ENCODE data around the gene IDS.
"Not testable (repeated sequence)": the region's sequence is repeated elsewhere in the genome, so short reads cannot be mapped to it uniquely, and the experiment has no call there.

IDS gene

GRCh38 chrX:149526318-149527033 is 21.4 kb upstream of the IDS start:
- DNase-seq (ENCODE audit: low read depth, low spot score): not testable (repeated sequence)

- DNase-seq (ENCODE audit: low read depth, low spot score): not testable (repeated sequence)
Observed at GRCh38 chrX:149525903-149526302, 20.8 kb upstream of the IDS start.

- DNase-seq (ENCODE audit: low read depth, low spot score): not testable (repeated sequence)
Observed at GRCh38 chrX:149525389-149525788, 20.3 kb upstream of the IDS start.

GRCh38 chrX:149522916-149523315 is 17.8 kb upstream of the IDS start:
- DNase-seq (ENCODE audit: low read depth, low spot score): no peak

GRCh38 chrX:149521438-149521837 is 16.3 kb upstream of the IDS start:
- DNase-seq (ENCODE audit: low read depth, low spot score): no peak

- not testable (repeated sequence) for DNase-seq (ENCODE audit: low read depth, low spot score)
Observed at GRCh38 chrX:149520636-149521277, 15.7 kb upstream of the IDS start.

- DNase-seq (ENCODE audit: low read depth, low spot score): no peak
Observed at GRCh38 chrX:149518236-149518635, 13.1 kb upstream of the IDS start.

GRCh38 chrX:149517308-149517707 is 12.2 kb upstream of the IDS start:
- DNase-seq (ENCODE audit: low read depth, low spot score): no peak

GRCh38 chrX:149516604-149517003 is 11.5 kb upstream of the IDS start:
- no peak for DNase-seq (ENCODE audit: low read depth, low spot score)

GRCh38 chrX:149515954-149516602 is 11.0 kb upstream of the IDS start:
- no peak for DNase-seq (ENCODE audit: low read depth, low spot score)

GRCh38 chrX:149513825-149514428 is 8.8 kb upstream of the IDS start:
- no peak for DNase-seq (ENCODE audit: low read depth, low spot score)

- no peak for DNase-seq (ENCODE audit: low read depth, low spot score)
Observed at GRCh38 chrX:149512225-149512885, 7.2 kb upstream of the IDS start.

GRCh38 chrX:149511081-149511480 is 6.0 kb upstream of the IDS start:
- DNase-seq (ENCODE audit: low read depth, low spot score): no peak

- no peak for DNase-seq (ENCODE audit: low read depth, low spot score)
Observed at GRCh38 chrX:149510386-149510785, 5.3 kb upstream of the IDS start.

GRCh38 chrX:149508467-149508866 is 3.4 kb upstream of the IDS start:
- DNase-seq (ENCODE audit: low read depth, low spot score): no peak

GRCh38 chrX:149506349-149506748 is 1.2 kb upstream of the IDS start:
- no peak for DNase-seq (ENCODE audit: low read depth, low spot score)

GRCh38 chrX:149505671-149506070 is 565 bp upstream of the IDS start:
- no peak for DNase-seq (ENCODE audit: low read depth, low spot score)

- DNase-seq (ENCODE audit: low read depth, low spot score): no peak
Observed at GRCh38 chrX:149504226-149504914, 736 bp downstream of the IDS start.

GRCh38 chrX:149503446-149503845 is 1.7 kb downstream of the IDS start:
- not testable (repeated sequence) for DNase-seq (ENCODE audit: low read depth, low spot score)

- not testable (repeated sequence) for DNase-seq (ENCODE audit: low read depth, low spot score)
Observed at GRCh38 chrX:149502923-149503322, 2.2 kb downstream of the IDS start.

- DNase-seq (ENCODE audit: low read depth, low spot score): no peak
Observed at GRCh38 chrX:149499766-149500165, 5.3 kb downstream of the IDS start.
